Spleen (tissue), 7 donors: ENCODE measurements around the gene IQCE.

Experiments used
- POLR2A ChIP-seq, 3 donors: fragments of 450-650 bp; IDR thresholded peaks; one replicate each; pipeline ENCODE4 v1.5.1; 2017; ENCODE audit warnings: antibody characterized with exemption in 3 of 3, mild to moderate bottlenecking in 1 of 3
- POLR2AphosphoS5 ChIP-seq, 3 donors: sonication (generic); formaldehyde crosslinking; IDR thresholded peaks; one replicate each; pipeline ENCODE4 v1.5.1; 2017; ENCODE audit warnings: antibody characterized with exemption in 3 of 3
- TF ChIP-seq, protein P1 (sequence below), 11 experiments: fragments of 200-600 bp in 7 of 11; fragments of 450-650 bp in 4 of 11; sonication (generic) in 4 of 11; IDR thresholded peaks in 8 of 11; conservative IDR thresholded peaks in 3 of 11; 1 replicate in 7 of 11; 2 replicates in 4 of 11; pipeline versions ENCODE4 v1.4.0 to v1.8.0; 2016 to 2021; ENCODE audit warnings: antibody characterized with exemption in 11 of 11, inconsistent platforms in 4 of 11, mild to moderate bottlenecking in 1 of 11
- donor health status: DM: no; HTN: no; CAD: no; lungs with moderate emphysema.
- donor health status: DM: no; HTN: no; CAD: no.
- donor health status: DM: no; HTN: no; CAD: no.

DNA sequence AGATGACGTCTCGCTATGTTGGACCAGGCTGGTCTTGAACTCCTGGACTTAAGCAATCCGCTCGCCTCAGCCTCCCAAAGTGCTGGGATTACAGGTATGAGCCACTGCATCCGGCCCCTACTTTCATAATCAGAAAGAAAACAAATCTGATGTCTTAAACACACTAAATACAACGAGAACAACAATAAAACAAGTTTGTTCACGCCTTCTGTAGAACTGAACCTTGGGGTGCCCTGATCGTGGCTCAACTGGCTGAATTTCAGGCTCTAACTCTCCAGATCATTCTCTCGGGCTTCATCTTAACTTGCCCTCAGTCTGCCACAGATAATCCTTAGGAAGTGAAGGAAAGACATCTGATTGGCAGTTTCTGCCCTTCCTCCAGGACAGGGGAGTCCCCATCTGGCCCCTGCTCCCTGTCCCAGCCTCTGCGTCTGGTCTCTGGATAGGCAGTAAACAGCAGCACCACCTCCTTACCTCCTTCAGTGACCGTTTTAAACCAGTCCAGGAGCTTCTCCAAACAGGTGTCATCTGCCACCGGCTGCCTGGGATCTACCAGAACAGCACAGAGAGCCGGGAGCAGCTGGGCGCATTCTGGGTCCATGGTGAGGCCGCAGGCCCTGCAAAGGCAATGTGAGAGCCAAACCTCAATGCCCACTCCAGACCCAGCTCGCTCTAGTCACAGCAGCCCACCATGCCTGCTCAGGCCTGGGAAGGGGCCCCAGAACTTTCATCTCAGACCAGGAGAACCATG lies 4.8 kb upstream of the IQCE start:
- TF ChIP-seq, protein P1, sequence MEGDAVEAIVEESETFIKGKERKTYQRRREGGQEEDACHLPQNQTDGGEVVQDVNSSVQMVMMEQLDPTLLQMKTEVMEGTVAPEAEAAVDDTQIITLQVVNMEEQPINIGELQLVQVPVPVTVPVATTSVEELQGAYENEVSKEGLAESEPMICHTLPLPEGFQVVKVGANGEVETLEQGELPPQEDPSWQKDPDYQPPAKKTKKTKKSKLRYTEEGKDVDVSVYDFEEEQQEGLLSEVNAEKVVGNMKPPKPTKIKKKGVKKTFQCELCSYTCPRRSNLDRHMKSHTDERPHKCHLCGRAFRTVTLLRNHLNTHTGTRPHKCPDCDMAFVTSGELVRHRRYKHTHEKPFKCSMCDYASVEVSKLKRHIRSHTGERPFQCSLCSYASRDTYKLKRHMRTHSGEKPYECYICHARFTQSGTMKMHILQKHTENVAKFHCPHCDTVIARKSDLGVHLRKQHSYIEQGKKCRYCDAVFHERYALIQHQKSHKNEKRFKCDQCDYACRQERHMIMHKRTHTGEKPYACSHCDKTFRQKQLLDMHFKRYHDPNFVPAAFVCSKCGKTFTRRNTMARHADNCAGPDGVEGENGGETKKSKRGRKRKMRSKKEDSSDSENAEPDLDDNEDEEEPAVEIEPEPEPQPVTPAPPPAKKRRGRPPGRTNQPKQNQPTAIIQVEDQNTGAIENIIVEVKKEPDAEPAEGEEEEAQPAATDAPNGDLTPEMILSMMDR (IDR thresholded peaks at IDR 0.05 in 8 of 11, conservative IDR thresholded peaks at IDR 0.05 in 3 of 11), result no peak
- TF ChIP-seq POLR2A (IDR thresholded peaks at IDR 0.05) (no peak), POLR2AphosphoS5 (IDR thresholded peaks at IDR 0.05) (no peak)
